Neural cell (in vitro differentiated cells): ENCODE results near the gene FADS1. TPM values are rescaled to one million over a fixed set of nuclear protein-coding genes. Genes with fewer than 3 reads are reported as not detected.

Source experiments
- H2AFZ ChIP-seq: fragments of 200-600, 300-800 bp; sonication (generic), shearing (Covaris generic); 2 replicates; pipeline ENCODE4 v1.6.0; 2014; ENCODE audit warnings: low read depth, mild to moderate bottlenecking, antibody characterized with exemption, low read length, moderate library complexity
- H3F3A ChIP-seq: fragments of 200-600 bp; shearing (Covaris generic); 2 replicates; pipeline ENCODE4 v1.6.1; 2016; ENCODE audit warnings: mild to moderate bottlenecking, moderate library complexity, mixed read lengths, antibody characterized with exemption, low read length; ENCODE audit not compliant: insufficient read depth, poor library complexity, severe bottlenecking
- H3K27ac ChIP-seq: fragments of 200-600, 300-800 bp; sonication (generic), shearing (Covaris generic); 2 replicates; pipeline ENCODE4 v1.5.1; 2014; ENCODE audit warnings: mild to moderate bottlenecking, low read length, moderate library complexity
- H3K27me3 ChIP-seq: fragments of 300-800, 200-600 bp; sonication (generic), shearing (Covaris generic); 2 replicates; pipeline ENCODE4 v1.6.0; 2014; ENCODE audit warnings: mild to moderate bottlenecking, low read depth, low read length, moderate library complexity; ENCODE audit not compliant: insufficient read depth
- H3K36me3 ChIP-seq: fragments of 300-800, 200-600 bp; sonication (generic), shearing (Covaris generic); 2 replicates; pipeline ENCODE4 v1.5.1; 2014; ENCODE audit warnings: mild to moderate bottlenecking, antibody characterized with exemption, low read length, moderate library complexity; ENCODE audit not compliant: insufficient read depth
- H3K4me2 ChIP-seq: fragments of 300-800, 200-600 bp; sonication (generic), shearing (Covaris generic); 2 replicates; pipeline ENCODE4 v1.6.0; 2014; ENCODE audit warnings: mild to moderate bottlenecking, low read length
- H3K4me3 ChIP-seq: fragments of 300-800, 200-600 bp; sonication (generic), shearing (Covaris generic); 2 replicates; pipeline ENCODE4 v1.5.1; 2014; ENCODE audit warnings: mild to moderate bottlenecking, low read length, moderate library complexity
- H3K79me2 ChIP-seq: fragments of 200-600 bp; shearing (Covaris generic); replicated peaks from 2 replicates; pipeline ENCODE4 v1.6.0; 2014; ENCODE audit warnings: mild to moderate bottlenecking, low read length, moderate library complexity; ENCODE audit not compliant: insufficient read depth
- H3K9ac ChIP-seq: fragments of 300-800, 200-600 bp; sonication (generic), shearing (Covaris generic); 2 replicates; pipeline ENCODE4 v1.6.1; 2016; ENCODE audit warnings: mild to moderate bottlenecking, low read length, mixed read lengths
- H3K9me2 ChIP-seq: fragments of 200-600 bp; shearing (Covaris generic); 2 replicates; pipeline ENCODE4 v1.6.1; 2016; ENCODE audit warnings: mild to moderate bottlenecking, low read length, mixed read lengths; ENCODE audit not compliant: insufficient read depth
- H3K9me3 ChIP-seq: fragments of 200-600, 300-800 bp; sonication (generic), shearing (Covaris generic); 2 replicates; pipeline ENCODE4 v1.6.1; 2016; ENCODE audit warnings: mild to moderate bottlenecking, mixed run types, low read length, moderate library complexity, mixed read lengths
- H4K20me1 ChIP-seq: fragments of 200-600 bp; shearing (Covaris generic); 2 replicates; pipeline ENCODE4 v1.6.1; 2016; ENCODE audit warnings: mild to moderate bottlenecking, mixed run types; ENCODE audit not compliant: insufficient read depth
- CTCF ChIP-seq: fragments of 450-650 bp; IDR thresholded peaks from 2 replicates; pipeline ENCODE4 v1.5.1; 2014; ENCODE audit warnings: antibody characterized with exemption, mild to moderate bottlenecking, moderate library complexity; ENCODE audit not compliant: poor library complexity, severe bottlenecking
- EP300 ChIP-seq: fragments of 450-650 bp; conservative IDR thresholded peaks from 2 replicates; pipeline ENCODE4 v1.6.1; 2014; ENCODE audit warnings: antibody characterized with exemption, mild to moderate bottlenecking, moderate library complexity; ENCODE audit not compliant: poor library complexity, severe bottlenecking
- EZH2 ChIP-seq: fragments of 200-600, 300-800 bp; shearing (Covaris generic), sonication (generic); IDR thresholded peaks from 2 replicates; pipeline ENCODE4 v1.6.1; 2014; ENCODE audit warnings: antibody characterized with exemption, low read length, borderline replicate concordance, mild to moderate bottlenecking; ENCODE audit not compliant: insufficient read depth, poor library complexity, severe bottlenecking
- MXI1 ChIP-seq: fragments of 450-650 bp; conservative IDR thresholded peaks from 2 replicates; pipeline ENCODE4 v1.6.1; 2014; ENCODE audit warnings: antibody characterized with exemption, mild to moderate bottlenecking; ENCODE audit not compliant: poor library complexity, severe bottlenecking
- POLR2AphosphoS5 ChIP-seq: IDR thresholded peaks from 2 replicates; pipeline ENCODE4 v1.6.1; 2012
- RAD21 ChIP-seq: fragments of 450-650 bp; conservative IDR thresholded peaks from 2 replicates; pipeline ENCODE4 v1.6.1; 2014; ENCODE audit warnings: antibody characterized with exemption, mild to moderate bottlenecking, moderate library complexity
- REST ChIP-seq: IDR thresholded peaks from 2 replicates; pipeline ENCODE4 v1.6.1; 2012; ENCODE audit warnings: borderline replicate concordance
- SMC3 ChIP-seq: fragments of 450-650 bp; conservative IDR thresholded peaks from 2 replicates; pipeline ENCODE4 v1.6.1; 2014; ENCODE audit warnings: antibody characterized with exemption, mild to moderate bottlenecking, moderate library complexity; ENCODE audit not compliant: poor library complexity
- TAF1 ChIP-seq: IDR thresholded peaks from 2 replicates; pipeline ENCODE4 v1.6.1; 2012; ENCODE audit warnings: low read depth
- polyA plus RNA-seq: library from polyadenylated mRNA; depleted of rRNA; stranded (reverse); fragments of >200 nt; gene quantifications from 2 replicates; pipeline ENCODE4 v1.2.3, GENCODE V29; 2014

FADS1 gene
- polyA plus RNA-seq, 1 donor from 2014 or later, result 102 TPM

- no peaks in the 10 kb centered on the region for H3K9me3 ChIP-seq
- H3K4me2 ChIP-seq, result no peak overlapping the region
- peaks cover 9% of the 10 kb centered on the region for H3K27me3 ChIP-seq
- no peaks in the 10 kb centered on the region for H3K36me3 ChIP-seq
- TF ChIP-seq TAF1 (no peak), RAD21 (no peak)
- no peaks in the 10 kb centered on the region for H3K9me2 ChIP-seq
- H3K79me2 ChIP-seq, result no peaks in the 10 kb centered on the region
- no peak overlapping the region for H3K27ac ChIP-seq
- no peak overlapping the region for H3K4me3 ChIP-seq
- no peaks in the 10 kb centered on the region for H4K20me1 ChIP-seq
- H2AFZ ChIP-seq, result no peak overlapping the region
- no peak overlapping the region for H3K9ac ChIP-seq
- no peaks in the 10 kb centered on the region for H3F3A ChIP-seq
These were observed 59.5 kb downstream of the FADS1 start for GRCh38 chr11:61757213-61757862.

- Histone ChIP-seq H2AFZ (no peak overlapping the region), H3K9me2 (no peaks in the 10 kb centered on the region), H3K9me3 (no peaks in the 10 kb centered on the region), H3K4me2 (no peak overlapping the region), H3F3A (no peaks in the 10 kb centered on the region), H3K36me3 (no peaks in the 10 kb centered on the region), H3K27ac (no peak overlapping the region), H3K9ac (no peak overlapping the region), H4K20me1 (no peaks in the 10 kb centered on the region), H3K4me3 (no peak overlapping the region), H3K27me3 (peaks cover 15% of the 10 kb centered on the region), H3K79me2 (no peaks in the 10 kb centered on the region)
- no peak for TF ChIP-seq REST
- TF ChIP-seq RAD21, result no peak
- no peak for TF ChIP-seq TAF1
- TF ChIP-seq EZH2, result no peak
- TF ChIP-seq POLR2AphosphoS5, result no peak
- TF ChIP-seq SMC3, result no peak
These were observed 60.2 kb downstream of the FADS1 start for GRCh38 chr11:61756452-61757212.

- no peak overlapping the region for H2AFZ ChIP-seq
- no peaks in the 10 kb centered on the region for H3K36me3 ChIP-seq
- no peaks in the 10 kb centered on the region for H3K79me2 ChIP-seq
- no peak overlapping the region for H3K4me2 ChIP-seq
- H3K27ac ChIP-seq, result no peak overlapping the region
- no peaks in the 10 kb centered on the region for H3F3A ChIP-seq
- H3K27me3 ChIP-seq, result peaks cover 15% of the 10 kb centered on the region
- no peaks in the 10 kb centered on the region for H3K9me3 ChIP-seq
- H3K4me3 ChIP-seq, result no peak overlapping the region
- TF ChIP-seq EP300 (no peak), REST (no peak), MXI1 (no peak), CTCF (no peak), RAD21 (no peak), POLR2AphosphoS5 (no peak), TAF1 (no peak), SMC3 (no peak), EZH2 (no peak)
- H3K9me2 ChIP-seq, result no peaks in the 10 kb centered on the region
- H4K20me1 ChIP-seq, result no peaks in the 10 kb centered on the region
- no peak overlapping the region for H3K9ac ChIP-seq
These were observed 60.7 kb downstream of the FADS1 start for GRCh38 chr11:61756147-61756451.
